Esophagus (tissue), 2 donors: ENCODE data around the gene CACNG6. TPM values are rescaled to one million over a fixed set of nuclear protein-coding genes. Genes with fewer than 3 reads are reported as not detected.

Source experiments
- H3K27ac ChIP-seq, 2 donors: one replicate each; pipeline ENCODE4 v1.5.1; 2013; ENCODE audit warnings: low read depth in 2 of 2, mild to moderate bottlenecking in 2 of 2, inconsistent platforms in 1 of 2, low read length in 1 of 2, moderate library complexity in 1 of 2
- H3K27me3 ChIP-seq, 2 donors: one replicate each; pipeline ENCODE4 v1.6.1; 2013; ENCODE audit warnings: low read length in 2 of 2, control low read depth in 1 of 2, mild to moderate bottlenecking in 1 of 2; ENCODE audit not compliant: insufficient read depth in 2 of 2, control insufficient read depth in 1 of 2
- H3K36me3 ChIP-seq, 2 donors: one replicate each; pipeline ENCODE4 v1.6.1; 2013; ENCODE audit warnings: low read length in 1 of 2; ENCODE audit not compliant: control insufficient read depth in 2 of 2, insufficient read depth in 2 of 2
- H3K4me1 ChIP-seq, 2 donors: one replicate each; pipeline ENCODE4 v1.6.1; 2013; ENCODE audit warnings: low read length in 1 of 2; ENCODE audit not compliant: control insufficient read depth in 2 of 2, insufficient read depth in 2 of 2
- H3K4me3 ChIP-seq, 2 donors: one replicate each; pipeline ENCODE4 v1.5.1; 2013; ENCODE audit warnings: low read length in 2 of 2, mild to moderate bottlenecking in 2 of 2, low read depth in 1 of 2, moderate library complexity in 1 of 2
- H3K9me3 ChIP-seq, 2 donors: one replicate each; pipeline ENCODE4 v1.6.1; 2013; ENCODE audit warnings: mild to moderate bottlenecking in 2 of 2, low read depth in 1 of 2, low read length in 1 of 2, moderate library complexity in 1 of 2; ENCODE audit not compliant: control insufficient read depth in 2 of 2, insufficient read depth in 1 of 2
- WGBS, 2 donors: extraction: QIAGEN DNeasy Blood & Tissue Kit; methylation state at CpG; one replicate each; pipeline ENCODE4 v1.1.7; 2013; 5-methylcytosine and 5-hydroxymethylcytosine counted together
- polyA plus RNA-seq, 2 donors: library from polyadenylated mRNA; stranded (reverse); fragments of 200-250 nt; gene quantifications; one replicate each; pipeline ENCODE4 v1.2.3, GENCODE V29; 2013
- donor health status: healthy with polysubstance abuse.
- donor health status: Bipolar disorder and iron deficiency.

CACNG6 gene
- polyA plus RNA-seq, 2 donors = not detected

- H3K4me1 ChIP-seq = no peaks in the 10 kb centered on the region
- 60 to 72% methylated on average over 7 to 8 of the region's 8 CpGs for WGBS, 2 donors
- no peaks in the 10 kb centered on the region for H3K36me3 ChIP-seq
- H3K9me3 ChIP-seq = peaks cover 0 to 2% of the 10 kb centered on the region in 2 donors
- H3K27ac ChIP-seq = no peak overlapping the region
- no peaks in the 10 kb centered on the region for H3K27me3 ChIP-seq
- H3K4me3 ChIP-seq = no peak overlapping the region
Observed at GRCh38 chr19:54013866-54014265, 22.4 kb downstream of the CACNG6 start.

- peaks cover 0 to 2% of the 10 kb centered on the region in 2 donors for H3K9me3 ChIP-seq
- no peaks in the 10 kb centered on the region for H3K4me1 ChIP-seq
- no peaks in the 10 kb centered on the region for H3K27me3 ChIP-seq
- H3K36me3 ChIP-seq = no peaks in the 10 kb centered on the region
- no peak overlapping the region for H3K27ac ChIP-seq
- H3K4me3 ChIP-seq = no peak overlapping the region
- WGBS, 2 donors = 41 to 50% methylated on average over 19 of the region's 19 CpGs
Observed at GRCh38 chr19:54014920-54015560, 23.6 kb downstream of the CACNG6 start.

GRCh38 chr19:54017261-54017660, 25.8 kb downstream of the CACNG6 start:
- Histone ChIP-seq H3K4me1 (no peaks in the 10 kb centered on the region), H3K27me3 (no peaks in the 10 kb centered on the region), H3K9me3 (peaks cover 0 to 2% of the 10 kb centered on the region in 2 donors), H3K27ac (no peak overlapping the region), H3K36me3 (no peaks in the 10 kb centered on the region), H3K4me3 (no peak overlapping the region)
- WGBS, 2 donors = 84 to 90% methylated on average over 4 of the region's 4 CpGs

- 82 to 89% methylated on average over 8 of the region's 8 CpGs for WGBS, 2 donors
- no peak overlapping the region for H3K4me3 ChIP-seq
- no peak overlapping the region for H3K27ac ChIP-seq
- no peaks in the 10 kb centered on the region for H3K36me3 ChIP-seq
- H3K4me1 ChIP-seq = no peaks in the 10 kb centered on the region
- H3K9me3 ChIP-seq = no peaks in the 10 kb centered on the region
- H3K27me3 ChIP-seq = no peaks in the 10 kb centered on the region
Observed at GRCh38 chr19:54021363-54021762, 29.9 kb downstream of the CACNG6 start.

- no peaks in the 10 kb centered on the region for H3K4me1 ChIP-seq
- no peaks in the 10 kb centered on the region for H3K27me3 ChIP-seq
- no peaks in the 10 kb centered on the region for H3K9me3 ChIP-seq
- no peak overlapping the region for H3K4me3 ChIP-seq
- H3K36me3 ChIP-seq = no peaks in the 10 kb centered on the region
- 84 to 91% methylated on average over 13 of the region's 13 CpGs for WGBS, 2 donors
- H3K27ac ChIP-seq = no peak overlapping the region
Observed at GRCh38 chr19:54021932-54022331, 30.5 kb downstream of the CACNG6 start.

GRCh38 chr19:54023191-54023590, 31.8 kb downstream of the CACNG6 start:
- 47 to 50% methylated on average over 3 of the region's 3 CpGs for WGBS, 2 donors
- H3K4me3 ChIP-seq = no peak overlapping the region
- H3K9me3 ChIP-seq = no peaks in the 10 kb centered on the region
- no peaks in the 10 kb centered on the region for H3K36me3 ChIP-seq
- H3K27me3 ChIP-seq = no peaks in the 10 kb centered on the region
- no peaks in the 10 kb centered on the region for H3K4me1 ChIP-seq
- H3K27ac ChIP-seq = no peak overlapping the region

GRCh38 chr19:54024660-54025059, 33.2 kb downstream of the CACNG6 start:
- Histone ChIP-seq H3K9me3 (no peaks in the 10 kb centered on the region), H3K27ac (no peak overlapping the region), H3K4me1 (no peaks in the 10 kb centered on the region), H3K4me3 (no peak overlapping the region), H3K27me3 (no peaks in the 10 kb centered on the region), H3K36me3 (no peaks in the 10 kb centered on the region)
- WGBS, 2 donors = 78 to 81% methylated on average over 9 of the region's 9 CpGs

- no peak overlapping the region for H3K27ac ChIP-seq
- H3K4me3 ChIP-seq = no peak overlapping the region
- H3K9me3 ChIP-seq = no peaks in the 10 kb centered on the region
- H3K4me1 ChIP-seq = no peaks in the 10 kb centered on the region
- no peaks in the 10 kb centered on the region for H3K36me3 ChIP-seq
- H3K27me3 ChIP-seq = no peaks in the 10 kb centered on the region
- 52 to 57% methylated on average over 7 of the region's 7 CpGs for WGBS, 2 donors
Observed at GRCh38 chr19:54026656-54027055, 35.2 kb downstream of the CACNG6 start.

GRCh38 chr19:54029301-54029700, 37.9 kb downstream of the CACNG6 start:
- WGBS, 2 donors = 79 to 85% methylated on average over 3 of the region's 3 CpGs
- H3K36me3 ChIP-seq = no peaks in the 10 kb centered on the region
- H3K9me3 ChIP-seq = no peaks in the 10 kb centered on the region
- no peak overlapping the region for H3K4me3 ChIP-seq
- H3K27ac ChIP-seq = no peak overlapping the region
- no peaks in the 10 kb centered on the region for H3K4me1 ChIP-seq
- no peaks in the 10 kb centered on the region for H3K27me3 ChIP-seq

GRCh38 chr19:54029930-54030490, 38.6 kb downstream of the CACNG6 start:
- H3K4me1 ChIP-seq = no peaks in the 10 kb centered on the region
- 36 to 39% methylated on average over 9 of the region's 9 CpGs for WGBS, 2 donors
- H3K27me3 ChIP-seq = no peaks in the 10 kb centered on the region
- H3K9me3 ChIP-seq = no peaks in the 10 kb centered on the region
- no peak overlapping the region for H3K27ac ChIP-seq
- no peaks in the 10 kb centered on the region for H3K36me3 ChIP-seq
- H3K4me3 ChIP-seq = no peak overlapping the region
